NK-92 (cell line): Measurements from ENCODE around the gene CNNM1.

Experiments used
- DNase-seq: peaks from one replicate; lab custom pipeline; 2025; ENCODE audit not compliant: unreplicated experiment; lab: John Stamatoyannopoulos, UW

Gene CNNM1

DNA sequence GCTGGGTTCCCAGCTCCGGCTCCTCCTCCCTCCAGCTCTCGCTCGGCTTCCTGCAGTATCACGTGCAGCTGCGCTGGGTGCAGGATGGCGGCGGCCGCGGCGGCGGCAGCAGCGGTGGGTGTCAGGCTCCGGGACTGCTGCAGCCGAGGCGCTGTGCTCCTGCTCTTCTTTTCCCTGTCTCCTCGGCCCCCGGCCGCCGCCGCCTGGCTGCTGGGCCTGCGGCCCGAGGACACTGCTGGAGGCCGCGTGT, at the start of gene CNNM1:
TSS of gene CNNM1 (plus strand) at position 53 of the 250 bp plus-strand sequence. CDS start at position 85, 32 bp downstream.
- DNase-seq, result no peak

DNA sequence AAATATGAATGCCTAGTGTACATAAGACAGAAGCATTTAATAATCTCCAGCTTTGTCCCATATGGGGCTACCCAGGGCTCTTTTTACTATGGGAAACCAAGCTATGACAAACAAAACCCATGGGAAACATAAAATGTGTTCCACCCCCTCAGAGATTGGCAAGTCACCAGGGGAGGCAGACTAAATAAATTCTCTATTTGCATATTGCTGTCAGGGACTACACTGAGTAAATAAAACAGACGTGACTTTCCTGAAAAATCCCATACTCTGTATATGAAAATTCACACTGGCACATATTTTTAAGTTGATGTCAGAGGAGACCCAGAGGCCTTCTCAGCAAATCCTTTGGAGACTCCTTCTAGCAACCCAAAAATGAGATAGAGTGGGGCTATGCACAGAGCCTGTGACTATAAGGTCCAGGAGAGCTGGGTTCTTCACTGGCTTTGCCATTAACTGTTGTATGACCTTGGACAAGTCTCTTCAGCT, 49.5 kb upstream of the CNNM1 start:
- no peak for DNase-seq

DNA sequence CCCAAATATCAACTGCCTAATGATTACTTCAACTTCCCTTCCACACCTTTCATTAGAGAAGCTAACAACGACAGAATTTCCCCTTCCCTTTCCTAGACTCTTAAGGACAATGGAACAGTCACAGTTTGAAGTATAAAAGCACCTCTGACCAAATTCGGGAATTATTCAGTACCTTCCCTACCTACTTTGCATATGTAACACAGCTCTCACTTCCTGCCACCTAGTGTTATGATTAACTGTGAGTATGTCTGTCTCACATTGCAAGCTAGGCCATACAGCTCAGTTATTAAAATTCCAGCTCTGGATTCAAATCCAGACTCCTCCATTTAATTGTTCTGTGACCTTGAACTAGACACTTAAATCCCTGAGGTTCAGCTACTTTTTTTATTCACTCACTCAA, 48.7 kb upstream of the CNNM1 start:
- no peak for DNase-seq

DNA sequence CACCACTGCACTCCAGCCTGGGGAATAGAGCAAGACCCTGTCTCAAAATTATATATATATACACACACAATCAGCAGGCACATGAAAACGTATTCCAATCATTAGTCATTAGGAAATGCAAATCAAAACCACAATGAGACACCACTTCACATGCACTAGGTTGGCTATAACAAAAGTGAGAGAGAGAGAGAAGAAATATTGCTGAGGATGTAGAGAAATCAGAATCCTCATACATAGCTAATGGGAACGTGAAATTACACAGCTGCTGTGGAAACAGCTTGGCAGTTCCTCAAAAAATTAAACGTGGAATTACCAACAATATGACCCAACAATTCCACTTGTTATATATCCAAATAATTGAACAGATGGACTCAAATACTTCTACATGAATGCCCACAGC, 43.3 kb upstream of the CNNM1 start:
- no peak for DNase-seq

DNA sequence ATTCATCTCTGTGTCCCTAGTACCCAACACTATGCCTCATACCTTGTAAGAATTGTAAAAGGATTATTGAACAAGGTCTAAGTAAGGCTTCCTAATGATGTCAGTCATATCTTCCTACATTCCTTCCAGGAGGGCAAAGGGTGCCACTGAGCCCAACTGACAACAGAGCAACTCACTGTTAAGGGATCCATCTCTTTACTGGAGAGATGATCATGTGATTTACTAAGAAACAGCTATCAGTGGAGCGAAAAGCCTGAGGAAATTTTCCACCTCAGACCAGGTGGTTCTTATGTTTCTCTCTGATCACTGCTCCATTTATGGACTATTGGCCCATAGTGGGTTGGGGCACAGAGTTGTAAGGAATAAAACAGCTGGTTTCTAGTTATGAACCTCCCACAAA, 38.9 kb upstream of the CNNM1 start:
- DNase-seq, result no peak

DNA sequence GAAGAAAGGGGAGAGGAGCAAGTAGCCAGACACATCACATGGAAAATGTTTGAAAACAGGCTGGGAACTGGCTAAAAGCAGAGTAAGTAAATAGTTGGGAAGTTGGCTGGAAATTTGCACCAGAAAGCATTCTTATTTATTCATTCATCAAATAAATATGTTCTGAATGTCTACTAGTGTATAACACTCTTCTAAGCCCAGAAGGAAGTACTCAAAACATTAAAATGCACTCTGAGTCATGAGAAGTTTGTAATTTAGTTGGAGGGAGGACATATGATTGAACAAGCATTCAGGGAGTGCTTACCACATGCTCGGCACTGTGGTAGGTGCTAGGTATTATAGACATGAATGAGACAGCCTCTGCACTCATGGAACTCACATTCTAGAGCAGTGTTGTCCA, 37.0 kb upstream of the CNNM1 start:
- no peak for DNase-seq

DNA sequence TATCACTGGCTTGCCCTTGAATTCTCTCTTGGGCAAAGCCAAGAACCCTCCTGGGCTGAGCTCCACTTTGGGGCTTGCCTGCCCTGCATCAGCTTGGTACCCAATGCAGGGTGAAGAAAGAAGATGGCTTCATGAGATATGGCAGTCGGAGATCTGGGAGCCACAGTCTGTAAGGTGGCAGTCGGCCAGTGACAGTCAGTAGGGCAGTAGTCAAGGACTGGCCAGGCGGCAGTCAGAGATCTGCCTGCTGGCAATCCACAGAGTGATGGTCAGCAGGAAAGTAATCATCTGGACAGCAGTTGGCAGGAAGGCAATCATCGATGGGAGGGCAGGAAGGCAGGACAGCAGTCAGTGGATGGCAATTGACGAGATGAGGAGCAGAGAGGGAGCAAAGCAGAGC, 32.6 kb upstream of the CNNM1 start:
- DNase-seq, result no peak

DNA sequence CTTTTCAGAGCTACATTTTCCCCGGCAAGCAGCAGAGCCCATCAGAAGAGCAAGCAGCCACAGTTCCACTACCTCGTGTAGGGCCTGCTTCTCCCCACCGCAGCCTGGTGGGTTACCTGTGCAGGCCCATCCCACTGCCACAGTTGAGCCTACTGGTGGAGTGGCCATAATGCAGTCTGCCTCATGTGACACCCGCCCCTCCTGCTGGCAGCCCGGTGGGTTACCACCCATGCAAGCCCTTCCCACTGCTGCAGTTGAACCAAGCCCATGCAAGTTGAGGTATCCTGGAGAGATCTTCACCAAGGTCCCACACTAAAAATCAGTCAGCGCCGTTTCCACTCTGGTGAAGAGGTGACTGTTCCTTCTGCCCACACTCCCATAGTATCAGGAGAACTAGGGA, 32.1 kb upstream of the CNNM1 start:
- no peak for DNase-seq

DNA sequence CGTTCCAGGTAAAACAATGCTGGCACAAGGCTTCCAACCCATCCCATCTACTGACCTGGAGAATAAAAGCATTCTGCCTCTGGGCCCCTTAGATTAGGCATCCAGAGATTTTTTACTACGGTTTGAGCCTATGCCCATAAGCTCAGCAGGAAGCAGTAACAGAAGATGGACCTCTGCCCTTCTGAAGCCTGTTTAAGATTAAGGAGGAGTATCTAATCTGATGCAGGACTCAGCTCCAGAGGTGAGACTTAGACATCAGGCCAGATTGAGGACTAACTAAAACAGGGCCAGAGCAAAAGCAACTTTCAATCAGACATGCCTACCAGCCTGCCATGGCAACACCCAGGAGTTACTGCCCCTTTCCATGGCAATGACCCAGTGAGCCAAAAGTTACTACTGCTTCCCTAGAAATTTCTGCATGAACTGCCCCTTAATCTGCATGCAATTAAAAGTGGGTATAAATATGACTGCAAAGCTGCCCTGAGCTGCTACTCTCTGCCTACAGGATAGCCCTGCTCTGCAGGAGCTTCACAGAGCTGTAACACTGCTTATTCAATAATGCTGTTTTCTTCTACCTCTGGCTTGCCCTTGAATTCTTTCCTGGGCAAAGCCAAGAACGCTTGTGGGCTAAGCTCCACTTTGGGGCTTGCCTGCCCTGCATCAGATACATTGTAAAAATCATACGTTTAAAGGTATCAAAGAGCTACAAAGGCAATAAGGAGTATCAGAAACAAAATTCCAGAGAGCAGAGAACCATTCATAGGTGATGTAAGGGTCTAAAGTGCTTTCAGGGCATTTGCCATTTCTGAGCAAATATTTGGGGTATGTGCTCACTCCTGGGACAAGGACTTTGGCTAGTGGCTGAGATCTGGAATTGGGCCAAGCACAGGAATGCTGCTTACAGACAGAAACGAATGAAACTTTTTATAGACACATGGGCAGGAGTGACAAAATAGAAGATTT, 25.0 kb upstream of the CNNM1 start:
- no peak for DNase-seq

DNA sequence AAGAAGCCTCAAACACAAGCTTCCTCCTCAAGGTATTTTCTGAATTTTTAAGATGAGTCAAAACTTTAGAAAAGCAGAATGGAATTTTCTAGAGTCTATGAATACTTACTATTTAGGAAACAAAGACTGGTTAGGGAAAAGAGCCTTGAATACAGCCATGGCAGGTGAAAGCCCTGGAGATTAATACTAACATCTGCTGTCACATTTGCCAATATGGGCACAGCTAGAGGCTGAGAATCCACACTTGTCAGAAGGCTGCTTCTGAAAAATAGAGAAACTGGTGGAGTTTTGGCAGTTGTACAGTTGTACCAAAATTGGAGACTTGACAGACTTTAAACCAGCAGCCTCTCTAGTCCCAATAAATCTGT, 24.3 kb upstream of the CNNM1 start:
- no peak for DNase-seq

DNA sequence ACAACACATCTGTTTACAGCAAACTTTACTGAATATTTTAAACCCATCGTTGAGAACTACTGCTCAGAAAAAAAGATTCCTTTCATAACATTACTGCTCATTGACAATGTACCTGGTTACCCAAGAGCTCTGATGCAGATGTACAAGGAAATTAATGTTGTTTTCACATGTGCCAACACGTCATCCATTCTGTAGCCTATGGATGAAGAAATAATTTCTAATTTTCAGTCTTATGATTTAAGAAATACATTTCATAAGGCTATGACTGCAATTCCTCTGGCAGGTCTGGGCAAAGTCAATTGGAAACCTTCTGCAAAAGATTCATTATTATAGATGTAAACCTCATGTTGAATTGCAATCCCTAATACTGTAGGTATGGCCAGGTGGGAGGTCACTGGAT, 16.7 kb upstream of the CNNM1 start:
- no peak for DNase-seq

DNA sequence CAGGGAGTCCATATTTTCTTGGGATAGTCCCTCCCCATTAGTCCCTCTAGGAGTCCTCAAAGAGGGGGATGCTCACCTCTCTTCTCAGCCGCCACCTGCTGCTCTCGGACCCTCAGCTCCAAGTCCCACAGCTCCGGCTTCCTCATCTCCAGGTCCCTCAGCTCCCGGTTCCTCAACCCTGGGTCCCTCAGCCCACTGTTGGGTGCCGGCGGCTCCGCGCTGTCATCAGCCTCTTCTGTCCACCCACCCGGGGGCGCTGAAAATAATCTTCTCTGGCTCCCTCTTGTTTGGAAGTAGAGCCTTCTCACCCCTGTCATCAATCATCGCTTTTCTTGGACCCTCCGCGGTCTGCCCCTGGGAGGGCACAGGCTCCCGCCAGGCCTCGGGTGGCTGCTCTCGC, 13.3 kb upstream of the CNNM1 start:
- DNase-seq, result no peak

DNA sequence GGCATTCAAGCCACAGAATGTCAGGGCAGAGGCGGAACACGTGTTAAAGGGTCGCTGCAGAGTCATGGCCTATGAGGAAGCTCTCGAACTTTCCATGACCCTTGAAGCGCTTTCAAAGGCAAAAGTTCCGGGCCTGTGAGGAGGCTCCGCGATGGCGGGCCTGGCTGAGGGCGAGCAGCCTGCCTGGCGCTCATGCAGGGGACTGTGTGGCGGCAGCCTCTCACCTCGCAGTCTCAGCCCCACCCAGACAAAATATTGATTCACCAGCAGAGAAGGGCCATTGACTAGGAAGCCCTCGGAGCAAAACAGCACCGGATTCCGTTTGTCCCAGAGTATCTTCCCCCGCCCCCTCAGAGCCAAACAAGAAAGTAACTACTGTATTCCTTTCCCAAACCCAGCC, 12.8 kb upstream of the CNNM1 start:
- DNase-seq, result no peak

DNA sequence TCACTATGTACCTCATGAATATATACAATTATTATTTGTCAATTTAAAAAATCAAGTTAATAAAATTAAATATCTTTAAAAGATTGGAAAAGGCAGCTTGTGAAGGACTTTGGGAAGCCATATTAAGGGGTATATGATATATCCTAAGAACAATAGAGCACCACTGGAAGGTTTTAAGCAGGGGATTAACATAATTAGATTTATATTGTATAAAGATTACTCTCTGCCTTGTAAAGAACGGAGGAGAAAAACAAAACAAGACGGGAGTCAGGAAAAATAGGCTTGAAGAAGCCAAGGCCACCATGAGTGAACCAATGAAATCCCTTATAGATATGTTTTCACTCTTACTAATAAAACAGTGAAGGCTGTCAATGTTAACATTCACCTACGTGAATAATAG, 11.1 kb upstream of the CNNM1 start:
- DNase-seq, result no peak

DNA sequence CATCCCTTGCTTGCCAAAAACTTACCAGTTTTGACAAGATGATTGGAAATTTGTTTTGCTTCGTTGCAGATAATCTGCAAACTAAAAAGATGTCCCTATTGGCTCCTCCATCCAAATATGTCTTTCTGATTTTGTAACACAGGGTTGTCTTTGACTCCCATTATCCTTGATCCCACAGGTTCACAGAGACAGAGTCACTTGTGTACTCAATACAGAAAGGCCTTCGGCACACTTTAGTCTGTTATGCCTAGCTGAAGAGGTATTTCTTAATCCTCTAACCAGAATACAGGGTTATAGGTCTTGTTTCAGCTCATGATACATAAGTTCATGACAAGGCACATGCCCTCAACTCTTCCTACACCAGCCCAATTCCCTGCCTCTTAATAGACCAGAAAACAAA, 10.7 kb upstream of the CNNM1 start:
- DNase-seq, result no peak

DNA sequence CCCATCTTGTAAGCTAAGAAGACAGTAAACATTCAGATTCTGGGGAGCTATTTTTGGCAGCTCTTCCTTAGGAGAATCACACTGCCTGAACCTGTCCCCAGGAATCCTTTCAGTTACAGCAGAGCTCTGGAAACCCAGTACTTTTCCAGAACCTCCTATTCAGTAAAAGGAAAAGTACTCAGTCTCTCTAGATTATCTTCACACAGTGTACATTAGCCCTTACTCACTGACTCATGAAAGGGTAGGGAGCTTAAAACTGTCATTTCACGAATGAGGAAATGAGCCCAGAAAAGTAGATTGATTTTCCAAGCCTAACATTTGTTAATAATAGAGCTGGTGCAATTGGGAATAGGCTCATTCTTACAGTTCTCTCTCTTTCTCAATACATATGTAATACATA, 3.9 kb upstream of the CNNM1 start:
- no peak for DNase-seq

DNA sequence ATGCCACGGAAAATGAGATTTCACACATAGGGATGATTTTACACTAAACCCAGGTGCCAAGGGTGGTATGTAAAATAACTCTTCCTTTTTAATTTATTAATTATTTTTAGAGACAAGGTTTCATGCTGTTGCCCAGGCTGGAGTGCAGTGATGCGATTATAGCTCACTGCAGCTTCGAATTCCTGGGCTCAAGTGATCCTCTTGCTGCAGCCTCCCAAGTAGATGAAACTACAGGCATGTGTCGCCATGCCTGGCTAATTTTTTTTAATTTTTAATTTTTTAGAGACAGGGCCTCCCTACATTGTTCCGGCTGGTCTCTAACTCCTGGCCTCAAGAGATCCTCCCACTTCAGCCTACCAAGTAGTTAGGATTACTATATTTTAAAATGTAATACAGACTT, 2.3 kb upstream of the CNNM1 start:
- no peak for DNase-seq

DNA sequence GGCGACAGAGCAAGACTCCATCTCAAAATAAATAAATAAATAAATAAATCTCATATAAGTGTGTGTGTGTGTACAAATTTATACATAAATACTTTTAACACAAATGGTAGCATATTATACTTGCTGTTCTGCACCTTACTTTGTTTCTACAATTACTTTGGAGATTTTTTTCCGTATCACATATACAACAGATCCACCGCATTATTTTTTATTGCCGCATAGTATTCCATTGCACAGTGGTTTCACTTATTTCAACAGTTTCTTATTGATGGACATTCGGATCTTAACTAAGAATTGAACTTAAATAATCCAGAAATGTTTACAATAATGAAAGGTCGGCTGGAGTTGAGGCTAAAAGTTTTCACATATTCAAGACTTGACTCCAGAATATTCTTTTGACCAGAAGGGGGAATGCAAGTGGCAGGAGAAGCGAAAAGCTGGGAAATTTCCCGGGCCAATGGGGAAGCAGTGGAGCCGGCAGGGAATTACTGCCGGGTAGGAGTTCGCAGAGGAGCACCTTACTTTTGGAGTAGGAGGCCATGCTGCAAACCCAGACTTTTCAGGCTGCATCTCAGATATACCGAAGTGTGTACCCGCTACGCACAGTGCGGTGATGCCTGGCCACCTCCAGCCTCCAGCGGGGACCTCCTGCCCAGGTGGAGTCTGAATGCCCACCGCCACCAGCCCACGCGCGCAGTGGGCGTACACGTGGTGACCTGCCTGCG, 415 bp upstream of the CNNM1 start:
- no peak for DNase-seq

DNA sequence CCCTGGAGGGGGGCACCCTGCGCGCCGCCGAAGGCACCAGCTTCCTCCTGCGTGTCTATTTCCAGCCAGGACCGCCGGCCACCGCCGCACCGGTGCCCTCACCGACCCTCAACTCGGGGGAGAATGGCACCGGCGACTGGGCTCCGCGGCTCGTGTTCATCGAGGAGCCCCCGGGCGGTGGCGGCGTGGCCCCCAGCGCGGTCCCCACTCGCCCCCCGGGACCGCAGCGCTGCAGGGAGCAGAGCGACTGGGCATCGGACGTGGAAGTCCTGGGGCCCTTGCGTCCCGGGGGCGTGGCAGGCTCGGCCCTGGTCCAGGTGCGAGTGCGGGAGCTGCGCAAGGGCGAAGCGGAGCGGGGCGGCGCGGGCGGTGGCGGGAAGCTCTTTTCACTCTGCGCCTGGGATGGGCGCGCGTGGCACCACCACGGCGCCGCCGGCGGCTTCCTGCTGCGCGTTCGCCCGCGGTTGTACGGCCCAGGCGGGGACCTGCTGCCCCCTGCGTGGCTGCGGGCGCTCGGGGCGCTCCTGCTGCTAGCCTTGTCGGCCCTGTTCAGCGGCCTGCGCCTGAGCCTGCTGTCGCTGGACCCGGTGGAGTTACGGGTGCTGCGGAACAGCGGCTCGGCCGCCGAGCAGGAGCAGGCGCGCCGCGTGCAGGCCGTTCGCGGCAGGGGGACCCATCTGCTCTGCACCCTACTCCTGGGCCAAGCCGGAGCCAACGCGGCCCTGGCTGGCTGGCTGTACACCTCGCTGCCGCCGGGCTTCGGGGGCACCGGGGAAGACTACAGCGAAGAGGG, 594 bp downstream of the CNNM1 start:
- no peak for DNase-seq

DNA sequence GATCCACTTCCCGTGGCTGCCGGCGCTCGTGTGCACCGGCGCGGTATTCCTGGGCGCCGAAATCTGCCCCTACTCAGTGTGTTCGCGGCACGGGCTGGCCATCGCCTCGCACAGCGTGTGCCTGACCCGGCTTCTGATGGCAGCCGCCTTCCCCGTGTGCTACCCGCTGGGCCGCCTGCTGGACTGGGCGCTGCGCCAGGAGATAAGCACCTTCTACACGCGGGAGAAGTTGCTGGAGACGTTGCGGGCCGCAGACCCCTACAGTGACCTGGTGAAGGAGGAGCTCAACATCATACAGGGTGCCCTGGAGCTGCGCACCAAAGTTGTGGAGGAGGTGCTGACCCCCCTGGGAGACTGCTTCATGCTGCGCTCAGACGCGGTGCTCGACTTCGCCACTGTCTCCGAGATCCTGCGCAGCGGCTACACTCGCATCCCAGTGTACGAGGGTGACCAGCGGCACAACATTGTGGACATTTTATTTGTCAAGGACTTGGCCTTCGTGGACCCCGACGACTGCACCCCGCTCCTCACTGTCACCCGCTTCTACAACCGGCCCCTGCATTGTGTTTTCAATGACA, 1.3 kb downstream of the CNNM1 start:
- no peak for DNase-seq

DNA sequence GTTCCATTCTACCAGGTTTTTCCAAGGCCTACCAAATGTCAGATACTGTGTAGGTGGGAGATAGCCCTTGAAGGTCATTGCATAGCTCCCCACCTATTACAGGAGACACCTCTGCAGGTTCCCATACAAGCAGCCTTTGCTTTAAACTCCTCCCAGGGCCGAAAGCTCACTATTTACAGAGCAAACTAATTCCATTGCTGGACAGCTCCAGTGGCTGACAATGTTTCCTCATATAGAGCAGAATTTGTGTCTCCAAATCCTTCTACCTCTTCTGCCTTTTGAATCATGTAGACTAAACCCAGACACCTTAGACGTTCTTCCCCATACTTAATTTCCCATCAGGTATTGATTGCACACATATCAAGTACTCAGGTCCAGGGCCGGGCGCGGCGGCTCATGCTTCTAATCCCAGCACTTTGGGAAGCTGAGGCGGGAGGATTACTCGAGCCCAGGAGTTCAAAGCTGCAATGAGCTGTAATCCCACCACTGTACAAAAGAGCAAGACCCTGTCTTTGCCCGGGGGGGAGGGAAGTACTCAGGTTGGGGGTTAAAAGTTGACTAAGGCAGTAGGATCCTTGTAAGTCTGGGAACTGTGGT, 2.1 kb downstream of the CNNM1 start:
- no peak for DNase-seq
